ENCODE results near the gene DENND5A.

The DENND5A gene

DNA sequence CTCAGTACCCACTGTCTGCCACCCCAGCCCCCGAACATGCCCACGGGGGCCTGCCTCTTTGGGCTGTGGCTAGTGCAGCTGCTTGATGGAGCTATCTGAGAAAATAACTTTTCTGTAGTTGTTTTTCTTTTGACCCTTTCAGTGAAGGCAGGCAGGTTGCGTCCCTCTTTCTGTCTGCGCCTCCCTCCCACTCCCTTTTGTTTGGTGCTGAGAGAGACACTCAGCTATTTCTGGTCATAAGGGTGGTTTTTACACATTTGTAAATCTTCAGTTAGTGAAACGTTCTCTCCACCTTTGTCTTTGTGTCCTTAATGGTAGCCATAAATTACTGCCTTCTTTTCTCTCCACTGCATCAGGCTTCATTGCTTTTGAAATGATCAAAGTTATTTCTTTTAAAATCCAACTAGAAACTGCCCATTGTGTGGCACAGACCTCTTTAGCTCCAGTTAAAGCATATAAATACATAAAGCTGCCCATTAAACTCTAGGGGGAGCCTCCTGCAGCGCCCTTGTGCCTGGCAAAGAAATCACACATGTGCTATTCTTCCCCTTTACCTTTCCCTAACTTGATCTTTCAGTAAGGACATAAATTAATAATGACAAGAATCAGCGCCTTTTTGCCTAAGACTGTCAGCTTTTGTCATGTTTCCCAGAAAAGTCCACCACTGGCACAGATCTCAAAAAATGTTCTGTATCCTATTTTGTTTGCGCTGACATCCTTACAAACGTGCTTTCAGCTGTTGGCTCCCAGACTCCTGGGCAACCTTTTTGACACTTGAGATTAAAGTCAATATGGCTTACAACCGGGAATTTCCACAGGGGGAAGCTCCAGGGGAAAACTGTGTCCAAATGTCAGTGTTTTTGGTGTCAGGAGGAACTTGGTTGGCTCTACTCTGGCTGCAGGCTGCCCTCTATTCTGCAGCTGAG is 172.0 kb downstream of the DENND5A start:
- peak; percentile 34 for DNase-seq (ENCODE audit: low spot score)
- TF ChIP-seq, protein P1, sequence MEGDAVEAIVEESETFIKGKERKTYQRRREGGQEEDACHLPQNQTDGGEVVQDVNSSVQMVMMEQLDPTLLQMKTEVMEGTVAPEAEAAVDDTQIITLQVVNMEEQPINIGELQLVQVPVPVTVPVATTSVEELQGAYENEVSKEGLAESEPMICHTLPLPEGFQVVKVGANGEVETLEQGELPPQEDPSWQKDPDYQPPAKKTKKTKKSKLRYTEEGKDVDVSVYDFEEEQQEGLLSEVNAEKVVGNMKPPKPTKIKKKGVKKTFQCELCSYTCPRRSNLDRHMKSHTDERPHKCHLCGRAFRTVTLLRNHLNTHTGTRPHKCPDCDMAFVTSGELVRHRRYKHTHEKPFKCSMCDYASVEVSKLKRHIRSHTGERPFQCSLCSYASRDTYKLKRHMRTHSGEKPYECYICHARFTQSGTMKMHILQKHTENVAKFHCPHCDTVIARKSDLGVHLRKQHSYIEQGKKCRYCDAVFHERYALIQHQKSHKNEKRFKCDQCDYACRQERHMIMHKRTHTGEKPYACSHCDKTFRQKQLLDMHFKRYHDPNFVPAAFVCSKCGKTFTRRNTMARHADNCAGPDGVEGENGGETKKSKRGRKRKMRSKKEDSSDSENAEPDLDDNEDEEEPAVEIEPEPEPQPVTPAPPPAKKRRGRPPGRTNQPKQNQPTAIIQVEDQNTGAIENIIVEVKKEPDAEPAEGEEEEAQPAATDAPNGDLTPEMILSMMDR (IDR thresholded peaks at IDR 0.05; ENCODE audit: extremely low read depth, insufficient read depth, missing control alignments): peak; percentile 3
- in situ Hi-C loops (cut with MboI; ENCODE audit: low pct_unique_long_range_greater_than_20kb, low sequenced_read_pairs, unreplicated experiment): no loop called here

- DNase-seq (ENCODE audit: low spot score): no peak
- TF ChIP-seq, protein P1 (IDR thresholded peaks at IDR 0.05; ENCODE audit: extremely low read depth, insufficient read depth, missing control alignments): no peak
- in situ Hi-C loops (cut with MboI; ENCODE audit: low pct_unique_long_range_greater_than_20kb, low sequenced_read_pairs, unreplicated experiment): no loop called here
These were observed 173.1 kb downstream of the DENND5A start for GRCh38 chr11:9092072-9092471.

- TF ChIP-seq, protein P1 (IDR thresholded peaks at IDR 0.05; ENCODE audit: extremely low read depth, insufficient read depth, missing control alignments): no peak
- peak; percentile 67 for DNase-seq (ENCODE audit: low spot score)
- in situ Hi-C loops (cut with MboI; ENCODE audit: low pct_unique_long_range_greater_than_20kb, low sequenced_read_pairs, unreplicated experiment): no loop called here
These were observed 173.9 kb downstream of the DENND5A start, which contains the start of gene SCUBE2 for GRCh38 chr11:9091044-9091922. Gene SCUBE2, minus strand, starts transcription at chr11:9091599. Its CDS starts 71 bp downstream, at chr11:9091528.

DNA sequence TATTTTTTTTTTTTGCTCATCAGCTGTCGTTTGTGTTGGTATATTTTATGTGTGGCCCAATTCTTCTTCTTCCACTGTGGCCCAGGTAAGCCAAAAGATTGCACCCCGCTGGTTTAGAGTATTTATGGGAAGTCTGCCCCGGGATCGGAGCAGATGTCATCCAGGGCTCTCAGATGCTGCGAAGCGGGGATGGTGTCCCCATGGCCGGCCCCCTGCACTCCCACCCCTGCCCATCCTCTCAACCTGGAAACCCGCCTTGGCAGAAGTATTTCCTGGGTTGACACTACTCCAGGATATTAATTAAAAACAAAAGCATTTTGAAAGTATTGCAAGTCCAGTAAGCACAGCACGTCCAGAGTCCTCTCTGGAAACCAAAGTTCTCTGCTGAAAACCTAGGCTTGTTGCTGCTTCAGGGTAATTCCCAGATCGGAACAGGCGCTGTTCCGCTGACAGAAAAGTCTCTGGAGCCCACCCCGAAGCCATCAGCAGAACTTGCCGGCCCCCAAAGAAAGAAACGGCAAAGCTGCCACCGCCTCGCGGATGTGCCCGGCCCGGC is 174.6 kb downstream of the DENND5A start:
- DNase-seq (ENCODE audit: low spot score): peak; percentile 30
- TF ChIP-seq, protein P1 (IDR thresholded peaks at IDR 0.05; ENCODE audit: extremely low read depth, insufficient read depth, missing control alignments): no peak
- in situ Hi-C loops (cut with MboI; ENCODE audit: low pct_unique_long_range_greater_than_20kb, low sequenced_read_pairs, unreplicated experiment): no loop called here

DNA sequence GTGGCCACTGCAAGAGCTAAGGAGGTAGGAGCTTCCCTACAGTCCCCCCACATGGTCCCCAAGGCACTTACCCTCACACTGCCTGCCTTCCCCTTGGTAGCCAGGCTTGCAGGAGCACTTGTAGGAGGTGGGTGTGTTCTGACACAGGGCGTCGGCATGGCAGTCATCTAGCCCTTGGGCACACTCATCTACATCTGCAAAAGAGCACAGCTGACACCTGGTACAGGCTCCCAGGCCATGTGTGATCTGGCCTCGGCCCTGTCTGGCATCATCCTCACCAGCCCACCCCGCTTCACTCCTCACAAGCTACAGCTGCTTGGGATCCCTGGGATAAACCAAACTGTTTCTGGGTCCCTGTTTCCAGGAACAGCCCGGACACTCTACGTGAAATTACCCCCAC is 175.5 kb downstream of the DENND5A start:
- no peak for DNase-seq (ENCODE audit: low spot score)
- in situ Hi-C loops (cut with MboI; ENCODE audit: low pct_unique_long_range_greater_than_20kb, low sequenced_read_pairs, unreplicated experiment): no loop called here
- TF ChIP-seq, protein P1 (IDR thresholded peaks at IDR 0.05; ENCODE audit: extremely low read depth, insufficient read depth, missing control alignments): no peak

DNA sequence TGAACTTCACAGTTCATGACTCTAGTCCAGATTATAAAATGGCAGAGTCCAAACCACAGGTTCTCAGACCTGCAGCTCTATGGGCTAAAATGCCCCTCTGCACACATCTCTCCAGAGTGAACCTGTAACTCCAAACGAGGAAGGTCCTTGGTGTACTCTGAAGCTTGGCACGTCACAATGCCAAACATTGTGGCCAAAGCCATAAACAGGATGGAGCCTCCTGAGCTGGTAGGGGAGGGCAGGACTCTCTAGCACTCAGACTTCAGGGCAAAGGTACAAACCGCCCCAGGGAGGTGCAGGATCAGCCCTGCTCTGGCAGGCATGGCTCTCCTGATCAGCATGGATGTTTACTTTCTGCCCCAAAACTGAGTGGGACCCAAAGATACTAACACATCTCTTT is 176.1 kb downstream of the DENND5A start:
- in situ Hi-C loops (cut with MboI; ENCODE audit: low pct_unique_long_range_greater_than_20kb, low sequenced_read_pairs, unreplicated experiment): no loop called here

More for the DNA sequence above, 176.1 kb downstream of the DENND5A start:
- TF ChIP-seq, protein P1 (IDR thresholded peaks at IDR 0.05; ENCODE audit: extremely low read depth, insufficient read depth, missing control alignments): no peak
- DNase-seq (ENCODE audit: low spot score): no peak

Data from GM13977 (cell line).